GM18507 (cell line): ENCODE data around the gene BACH2.
"Not testable (repeated sequence)": the region's sequence is repeated elsewhere in the genome, so short reads cannot be mapped to it uniquely, and the experiment has no call there.

Experiments
- DNase-seq: peaks from one replicate; pipeline ENCODE4 v3.0.0; 2011; ENCODE audit warnings: low read depth; ENCODE audit not compliant: insufficient read length; ENCODE audit errors: extremely low spot score
- FAIRE-seq: peaks from 2 replicates; lab custom pipeline; 2011; peaks lifted over from hg19 to GRCh38; lab: Jason Lieb, UNC

BACH2 gene

GRCh38 chr6:90062667-90063066 is 234.0 kb downstream of the BACH2 start:
- no peak for FAIRE-seq
- DNase-seq = no peak

GRCh38 chr6:90062051-90062450 is 234.6 kb downstream of the BACH2 start:
- FAIRE-seq = no peak

GRCh38 chr6:90059178-90059577 is 237.5 kb downstream of the BACH2 start:
- not testable (repeated sequence) for FAIRE-seq, DNase-seq

More at GRCh38 chr6:90062051-90062450, 234.6 kb downstream of the BACH2 start:
- DNase-seq = no peak

- FAIRE-seq = not testable (repeated sequence)
Observed at GRCh38 chr6:90055924-90056323, 240.7 kb downstream of the BACH2 start.

GRCh38 chr6:90054193-90054592 is 242.4 kb downstream of the BACH2 start:
- DNase-seq, FAIRE-seq: not testable (repeated sequence)

More at GRCh38 chr6:90055924-90056323, 240.7 kb downstream of the BACH2 start:
- DNase-seq = not testable (repeated sequence)

GRCh38 chr6:90053614-90054013 is 243.0 kb downstream of the BACH2 start:
- FAIRE-seq (no peak), DNase-seq (no peak)

- DNase-seq (no peak), FAIRE-seq (no peak)
Observed at GRCh38 chr6:90049295-90049694, 247.3 kb downstream of the BACH2 start.

GRCh38 chr6:90048206-90048967 is 248.3 kb downstream of the BACH2 start:
- DNase-seq = no peak

GRCh38 chr6:90045535-90045934 is 251.1 kb downstream of the BACH2 start:
- FAIRE-seq = no peak

More at GRCh38 chr6:90048206-90048967, 248.3 kb downstream of the BACH2 start:
- no peak for FAIRE-seq

GRCh38 chr6:90044833-90045381 is 251.7 kb downstream of the BACH2 start:
- DNase-seq (no peak), FAIRE-seq (no peak)

More at GRCh38 chr6:90045535-90045934, 251.1 kb downstream of the BACH2 start:
- no peak for DNase-seq

- FAIRE-seq = no peak
Observed at GRCh38 chr6:90044182-90044832, 252.3 kb downstream of the BACH2 start.

GRCh38 chr6:90040931-90041330 is 255.7 kb downstream of the BACH2 start:
- FAIRE-seq = no peak

More at GRCh38 chr6:90044182-90044832, 252.3 kb downstream of the BACH2 start:
- no peak for DNase-seq

GRCh38 chr6:90039911-90040310 is 256.7 kb downstream of the BACH2 start:
- DNase-seq (no peak), FAIRE-seq (no peak)

More at GRCh38 chr6:90040931-90041330, 255.7 kb downstream of the BACH2 start:
- no peak for DNase-seq

GRCh38 chr6:90038961-90039653 is 257.5 kb downstream of the BACH2 start:
- DNase-seq (no peak), FAIRE-seq (no peak)

- FAIRE-seq (no peak), DNase-seq (no peak)
Observed at GRCh38 chr6:90036963-90037362, 259.7 kb downstream of the BACH2 start.

- no peak for DNase-seq
- FAIRE-seq = no peak
Observed at GRCh38 chr6:90035047-90035723, 261.5 kb downstream of the BACH2 start.

- DNase-seq = no peak
- FAIRE-seq = no peak
Observed at GRCh38 chr6:90033746-90034271, 262.8 kb downstream of the BACH2 start.

- DNase-seq, FAIRE-seq: not testable (repeated sequence)
Observed at GRCh38 chr6:90032489-90033212, 264.0 kb downstream of the BACH2 start.
